ENCODE data around the gene MPV17.

Gene MPV17

GRCh38 chr2:27298391-27299080 is 24.4 kb downstream of the MPV17 start:
- no peak overlapping the region for H3K4me3 ChIP-seq (ENCODE audit: low read length)
- no peak for TF ChIP-seq ZNF274 (IDR thresholded peaks at IDR 0.05; ENCODE audit: low read depth, low read length)

DNA sequence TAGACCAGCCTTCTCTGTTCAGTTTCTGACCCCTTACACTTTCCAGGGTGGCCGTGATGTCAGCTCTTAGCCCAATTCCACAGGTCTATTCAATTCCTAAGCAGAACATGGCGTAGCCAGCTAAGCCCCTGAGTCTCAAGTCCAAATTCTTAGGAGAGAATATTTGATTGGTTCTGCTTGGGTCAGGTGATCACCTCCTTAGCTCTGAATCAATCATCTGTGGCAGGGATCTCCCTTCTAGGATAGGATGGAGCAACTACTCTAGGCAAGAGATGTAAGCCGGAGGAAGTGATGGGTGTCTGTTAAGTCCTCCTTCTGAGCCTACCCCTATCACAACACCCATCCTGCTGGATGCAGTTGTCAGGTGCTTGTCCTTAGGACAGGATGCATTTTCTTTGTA is 25.7 kb downstream of the MPV17 start:
- no peak for TF ChIP-seq ZNF274 (IDR thresholded peaks at IDR 0.05; ENCODE audit: low read depth, low read length)
- H3K4me3 ChIP-seq (ENCODE audit: low read length) = no peak overlapping the region

DNA sequence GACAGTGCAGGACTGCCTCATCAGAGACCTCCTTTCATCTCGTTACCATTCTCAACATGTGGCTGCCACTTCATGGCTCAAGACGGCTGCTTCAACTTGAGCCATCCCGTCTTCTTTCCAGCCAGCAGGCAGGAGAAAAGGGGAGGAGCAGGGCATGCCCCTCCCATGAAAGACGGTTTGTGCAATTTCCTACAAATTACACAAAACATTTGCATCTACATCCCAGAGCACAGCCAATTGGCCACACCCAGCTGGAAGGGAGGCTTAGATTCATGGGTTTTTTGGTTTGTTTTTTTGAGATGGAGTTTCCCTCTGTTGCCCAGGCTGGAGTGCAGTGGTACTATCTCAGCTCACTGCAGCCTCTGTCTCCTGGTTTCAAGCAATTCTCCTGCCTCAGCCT is 26.4 kb downstream of the MPV17 start:
- TF ChIP-seq ZNF274 (IDR thresholded peaks at IDR 0.05; ENCODE audit: low read depth, low read length) = no peak
- no peak overlapping the region for H3K4me3 ChIP-seq (ENCODE audit: low read length)

DNA sequence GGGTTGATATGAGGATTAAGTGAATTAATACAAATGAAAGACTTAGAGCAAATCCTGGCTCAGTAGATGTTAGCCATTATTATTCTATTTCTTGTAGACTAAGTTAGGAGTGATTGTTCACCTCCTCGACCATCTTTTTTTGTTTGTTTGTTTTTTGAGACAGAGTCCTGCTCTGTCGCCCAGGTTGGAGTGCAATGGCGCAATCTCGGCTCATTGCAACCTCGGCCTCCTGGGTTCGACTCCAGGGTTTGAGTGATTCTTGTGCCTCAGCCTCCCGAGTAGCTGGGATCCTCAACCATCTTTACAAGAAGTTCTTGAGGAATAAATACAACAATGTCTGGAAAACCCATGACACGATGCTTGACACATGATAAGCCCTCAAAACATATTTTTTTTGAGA is 28.0 kb downstream of the MPV17 start:
- no peak overlapping the region for H3K4me3 ChIP-seq (ENCODE audit: low read length)
- TF ChIP-seq ZNF274 (IDR thresholded peaks at IDR 0.05; ENCODE audit: low read depth, low read length) = no peak

DNA sequence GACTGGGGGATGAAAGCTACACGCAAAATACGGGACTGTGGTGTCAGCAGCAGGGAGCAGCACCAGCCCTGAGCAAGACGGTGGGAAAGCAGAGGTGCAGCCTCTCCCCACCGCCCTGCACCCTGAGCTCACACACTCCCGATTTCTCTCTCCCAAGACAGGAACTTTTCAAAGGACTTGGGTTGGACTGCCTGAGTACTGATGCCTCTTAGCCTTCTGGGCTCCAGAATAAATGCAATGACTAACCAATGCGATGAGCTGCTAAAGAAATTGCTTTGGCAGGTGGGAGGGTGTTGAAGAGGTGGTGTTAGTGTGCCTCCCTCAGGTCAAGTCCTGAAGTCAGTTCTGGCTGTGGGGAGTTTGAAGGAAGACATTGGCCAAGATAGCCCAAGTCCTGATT is 31.0 kb downstream of the MPV17 start:
- no peak overlapping the region for H3K4me3 ChIP-seq (ENCODE audit: low read length)
- no peak for TF ChIP-seq ZNF274 (IDR thresholded peaks at IDR 0.05; ENCODE audit: low read depth, low read length)

DNA sequence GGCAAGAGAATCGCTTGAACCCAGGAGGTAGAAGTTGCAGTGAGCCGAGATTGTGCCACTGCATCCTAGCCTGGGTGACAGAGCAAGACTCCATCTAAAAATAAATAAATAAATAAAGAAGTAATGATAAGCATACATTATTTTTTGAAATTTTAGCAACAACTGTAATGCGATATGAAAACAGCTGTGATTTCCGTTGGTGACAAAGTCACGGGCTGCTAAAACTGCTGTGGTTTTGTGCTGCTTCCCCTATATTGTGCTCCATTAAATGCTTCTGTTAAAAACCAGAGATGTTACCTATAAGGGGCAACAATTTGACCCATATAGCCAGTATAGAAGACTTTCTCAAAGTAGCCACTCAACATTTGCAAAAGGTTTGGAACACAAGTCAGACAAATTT is 32.3 kb downstream of the MPV17 start:
- H3K4me3 ChIP-seq (ENCODE audit: low read length) = no peak overlapping the region
- TF ChIP-seq ZNF274 (IDR thresholded peaks at IDR 0.05; ENCODE audit: low read depth, low read length) = no peak

DNA sequence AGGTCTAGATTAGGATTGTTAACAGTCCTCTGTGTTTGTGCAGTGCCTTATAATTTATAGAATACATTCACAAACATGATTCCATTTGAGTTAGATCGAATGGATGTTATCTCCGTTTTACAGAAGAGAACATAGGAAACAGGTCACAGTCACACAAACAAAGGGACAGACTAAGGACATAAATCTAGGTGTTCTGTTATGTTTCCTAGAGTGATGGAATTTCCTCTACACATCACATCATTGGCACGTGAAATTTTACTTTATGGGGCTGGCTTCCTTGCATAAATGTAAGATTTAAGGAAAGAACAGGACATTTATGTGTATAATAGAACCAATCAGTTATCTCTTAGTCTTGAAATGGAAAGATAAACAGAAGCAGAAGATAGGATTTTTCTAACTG is 34.3 kb downstream of the MPV17 start:
- TF ChIP-seq ZNF274 (IDR thresholded peaks at IDR 0.05; ENCODE audit: low read depth, low read length) = no peak
- no peak overlapping the region for H3K4me3 ChIP-seq (ENCODE audit: low read length)

DNA sequence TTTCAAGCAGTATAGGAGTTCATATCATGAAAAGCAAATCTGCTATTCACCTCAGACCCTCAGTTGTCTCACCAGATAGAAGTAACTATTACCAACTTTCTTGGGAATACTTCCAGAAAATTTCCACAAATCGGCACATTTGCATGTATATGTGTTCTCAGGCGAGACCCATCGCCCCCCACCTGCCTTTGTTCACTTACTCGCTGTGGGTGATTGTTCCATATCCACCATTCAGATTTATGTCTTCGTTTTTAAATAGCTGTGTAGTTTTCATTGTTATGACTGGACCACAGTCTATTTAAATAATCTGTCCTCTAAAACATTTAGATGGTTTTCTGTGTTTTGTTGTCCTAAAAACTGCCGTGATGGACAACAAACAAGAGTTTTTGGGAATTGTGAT is 37.4 kb downstream of the MPV17 start:
- no peak for TF ChIP-seq ZNF274 (IDR thresholded peaks at IDR 0.05; ENCODE audit: low read depth, low read length)

GRCh38 chr2:27284996-27285395 is 37.9 kb downstream of the MPV17 start:
- H3K4me3 ChIP-seq (ENCODE audit: low read length) = no peak overlapping the region
- no peak for TF ChIP-seq ZNF274 (IDR thresholded peaks at IDR 0.05; ENCODE audit: low read depth, low read length)

More for the DNA sequence above, 37.4 kb downstream of the MPV17 start:
- no peak overlapping the region for H3K4me3 ChIP-seq (ENCODE audit: low read length)

DNA sequence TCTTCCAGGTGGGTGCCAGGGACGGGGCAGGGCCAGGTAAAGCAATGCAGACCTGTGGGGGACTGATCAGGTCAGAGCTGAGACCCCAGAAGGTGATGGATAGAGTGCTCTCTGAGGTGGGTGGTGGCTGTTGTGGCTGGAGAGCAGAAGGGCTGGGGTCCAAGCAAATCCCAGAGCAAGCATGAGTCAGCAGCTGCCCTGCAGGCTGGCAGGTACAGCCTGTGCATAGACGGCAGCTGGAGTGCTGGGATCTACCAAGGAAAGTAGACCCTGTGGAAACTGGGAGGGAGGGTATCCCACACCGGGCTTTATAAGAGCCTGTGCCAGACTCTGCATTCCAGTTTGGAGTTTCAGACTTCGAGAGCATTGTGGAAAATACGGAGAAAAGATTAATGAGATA is 40.0 kb downstream of the MPV17 start:
- TF ChIP-seq ZNF274 (IDR thresholded peaks at IDR 0.05; ENCODE audit: low read depth, low read length) = no peak
- no peak overlapping the region for H3K4me3 ChIP-seq (ENCODE audit: low read length)

DNA sequence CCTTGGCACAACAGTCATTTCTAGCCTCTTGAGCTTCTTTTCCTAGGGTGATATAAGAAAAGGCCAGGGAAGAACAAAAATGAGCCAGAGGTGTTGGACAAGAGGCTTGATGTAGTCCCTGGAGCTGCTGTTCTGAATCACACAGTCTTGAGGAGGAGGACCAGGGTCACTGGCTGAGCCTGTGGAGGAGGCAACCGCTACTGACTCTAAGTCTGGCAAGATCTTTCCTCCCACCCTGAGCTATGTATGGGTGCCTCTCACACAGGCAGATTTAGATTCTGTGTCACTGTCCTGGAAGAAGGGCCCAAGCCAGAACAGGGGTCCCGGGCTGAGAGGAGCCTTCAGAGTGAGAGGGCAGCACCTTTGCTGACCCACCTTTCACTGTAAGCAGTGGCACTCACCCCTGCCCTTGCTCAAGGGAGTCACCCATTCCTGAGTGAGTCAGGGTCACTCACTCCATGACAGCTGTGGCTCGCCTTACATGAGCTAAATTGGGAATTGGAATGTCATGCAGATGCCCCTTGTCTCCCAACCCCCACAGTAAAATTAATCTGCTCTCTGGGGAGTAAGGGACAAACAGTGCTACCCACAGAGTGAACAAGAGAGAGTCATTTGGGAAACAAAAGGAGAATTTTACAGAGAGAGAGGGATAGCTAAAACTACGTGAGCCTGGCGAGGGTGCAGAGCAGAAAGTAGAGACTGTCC is 40.9 kb downstream of the MPV17 start, which contains the start of gene TRIM54:
TSS of gene TRIM54 (plus strand) at position 575 of the 705 bp plus-strand sequence. CDS start 303 bp downstream, outside the sequence.
- no peak within 1 kb of the TSS for H3K4me3 ChIP-seq (ENCODE audit: low read length)
- TF ChIP-seq ZNF274 (IDR thresholded peaks at IDR 0.05; ENCODE audit: low read depth, low read length) = no peak

- H3K4me3 ChIP-seq (ENCODE audit: low read length) = no peak overlapping the region
- TF ChIP-seq ZNF274 (IDR thresholded peaks at IDR 0.05; ENCODE audit: low read depth, low read length) = no peak
Measured at GRCh38 chr2:27281442-27281841, 41.5 kb downstream of the MPV17 start.

- H3K4me3 ChIP-seq (ENCODE audit: low read length) = no peak overlapping the region
- TF ChIP-seq ZNF274 (IDR thresholded peaks at IDR 0.05; ENCODE audit: low read depth, low read length) = no peak
Measured at GRCh38 chr2:27280826-27281225, 42.1 kb downstream of the MPV17 start.

DNA sequence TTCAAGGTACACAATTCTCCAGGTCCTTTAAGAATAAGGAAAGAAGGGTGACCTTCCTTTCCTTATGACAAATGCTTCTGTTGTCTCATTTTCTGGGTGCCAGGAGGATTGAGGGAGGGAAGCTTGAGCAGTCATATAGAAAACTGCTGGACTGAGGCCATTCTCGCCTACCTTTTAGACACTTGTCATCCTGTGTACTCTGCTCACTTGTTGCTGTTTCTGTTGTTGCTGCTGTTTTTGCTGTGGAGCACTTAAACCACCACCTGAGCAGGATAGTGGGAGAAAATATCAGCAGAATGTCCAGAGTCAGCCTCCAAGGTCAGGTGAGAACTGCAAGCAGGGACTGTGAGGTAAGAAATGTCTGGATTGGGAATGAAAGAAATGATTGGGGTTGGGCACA is 44.9 kb downstream of the MPV17 start:
- no peak for TF ChIP-seq ZNF274 (IDR thresholded peaks at IDR 0.05; ENCODE audit: low read depth, low read length)
- H3K4me3 ChIP-seq (ENCODE audit: low read length) = no peak overlapping the region
